Upper lobe of left lung (tissue), 6 donors: Measurements from ENCODE around the gene WARS2. TPM values are rescaled to one million over a fixed set of nuclear protein-coding genes. Genes with fewer than 3 reads are reported as not detected.

Source experiments
- ATAC-seq, 2 donors: fragments of 200-7000 bp; cut with Tn5 transposase; one replicate each; pipeline ENCODE4 v1.9.1; 2022; ENCODE audit warnings: mild to moderate bottlenecking in 2 of 2, moderate library complexity in 2 of 2; ENCODE audit not compliant: low FRiP score in 2 of 2
- DNase-seq, 2 donors: peaks; one replicate each; pipeline ENCODE4 v3.0.0-alpha.2; 2019 to 2020
- H3K27ac ChIP-seq, 4 donors: fragments of 200-600 bp; sonication (generic); one replicate each; pipeline ENCODE4 v1.5.1; 2016 to 2019
- H3K27me3 ChIP-seq, 4 donors: fragments of 200-600 bp; sonication (generic); one replicate each; pipeline ENCODE4 v1.5.1; 2017 to 2019
- H3K36me3 ChIP-seq, 4 donors: fragments of 200-600 bp; sonication (generic); one replicate each; pipeline ENCODE4 v1.5.1; 2016 to 2019
- H3K4me1 ChIP-seq, 4 donors: fragments of 200-600 bp; sonication (generic); one replicate each; pipeline ENCODE4 v1.5.1; 2018 to 2019
- H3K4me3 ChIP-seq, 4 donors: fragments of 200-600 bp; sonication (generic); one replicate each; pipeline ENCODE4 v1.5.1; 2017 to 2019; ENCODE audit warnings: mild to moderate bottlenecking in 2 of 4, moderate library complexity in 1 of 4
- H3K9me3 ChIP-seq, 4 donors: fragments of 200-600 bp; sonication (generic); one replicate each; pipeline ENCODE4 v1.5.1; 2018 to 2019
- EP300 ChIP-seq, 4 donors: sonication (generic); formaldehyde crosslinking; IDR thresholded peaks; one replicate each; pipeline ENCODE4 v1.5.1; 2017; ENCODE audit warnings: antibody characterized with exemption in 4 of 4, control low read depth in 2 of 4
- POLR2A ChIP-seq, 4 donors: fragments of 450-650 bp; IDR thresholded peaks; one replicate each; pipeline ENCODE4 v1.5.1; 2016 to 2017; ENCODE audit warnings: antibody characterized with exemption in 4 of 4, mild to moderate bottlenecking in 2 of 4
- POLR2AphosphoS5 ChIP-seq, 2 donors: sonication (generic); formaldehyde crosslinking; IDR thresholded peaks; one replicate each; pipeline ENCODE4 v1.5.1; 2017; ENCODE audit warnings: antibody characterized with exemption in 2 of 2
- WGBS, 2 donors: methylation state at CpG; one replicate each; pipeline ENCODE4 v1.1.5; 2017 to 2018; 5-methylcytosine and 5-hydroxymethylcytosine counted together
- total RNA-seq, 6 donors: library from RNA; depleted of rRNA in 4 of 6; stranded (reverse); fragments of >200 nt in 4 of 6; gene quantifications; one replicate each; pipeline versions ENCODE4 v1.1.0 to v1.2.1, GENCODE V29; 2016 to 2021
- TF ChIP-seq, protein P1 (sequence below), 6 experiments: fragments of 450-650 bp in 4 of 6; fragments of 200-600 bp in 2 of 6; sonication (generic) in 2 of 6; IDR thresholded peaks; one replicate each; pipeline ENCODE4 v1.5.1; 2016 to 2019; ENCODE audit warnings: antibody characterized with exemption in 6 of 6
- donor health status: DM: no; HTN: no; CAD: no; lungs with moderate emphysema.
- donor health status: DM: no; HTN: yes; CAD: no; lungs with severe emphysema.

Gene WARS2
- total RNA-seq, 6 donors from 2014 or later, result 6.3 to 20.5 (median 13.5) TPM

- TF ChIP-seq, protein P1, sequence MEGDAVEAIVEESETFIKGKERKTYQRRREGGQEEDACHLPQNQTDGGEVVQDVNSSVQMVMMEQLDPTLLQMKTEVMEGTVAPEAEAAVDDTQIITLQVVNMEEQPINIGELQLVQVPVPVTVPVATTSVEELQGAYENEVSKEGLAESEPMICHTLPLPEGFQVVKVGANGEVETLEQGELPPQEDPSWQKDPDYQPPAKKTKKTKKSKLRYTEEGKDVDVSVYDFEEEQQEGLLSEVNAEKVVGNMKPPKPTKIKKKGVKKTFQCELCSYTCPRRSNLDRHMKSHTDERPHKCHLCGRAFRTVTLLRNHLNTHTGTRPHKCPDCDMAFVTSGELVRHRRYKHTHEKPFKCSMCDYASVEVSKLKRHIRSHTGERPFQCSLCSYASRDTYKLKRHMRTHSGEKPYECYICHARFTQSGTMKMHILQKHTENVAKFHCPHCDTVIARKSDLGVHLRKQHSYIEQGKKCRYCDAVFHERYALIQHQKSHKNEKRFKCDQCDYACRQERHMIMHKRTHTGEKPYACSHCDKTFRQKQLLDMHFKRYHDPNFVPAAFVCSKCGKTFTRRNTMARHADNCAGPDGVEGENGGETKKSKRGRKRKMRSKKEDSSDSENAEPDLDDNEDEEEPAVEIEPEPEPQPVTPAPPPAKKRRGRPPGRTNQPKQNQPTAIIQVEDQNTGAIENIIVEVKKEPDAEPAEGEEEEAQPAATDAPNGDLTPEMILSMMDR (IDR thresholded peaks at IDR 0.05), result no peak
- TF ChIP-seq POLR2A (IDR thresholded peaks at IDR 0.05) (no peak), EP300 (IDR thresholded peaks at IDR 0.05) (no peak), POLR2AphosphoS5 (IDR thresholded peaks at IDR 0.05) (no peak)
- Histone ChIP-seq H3K36me3 (no peaks in the 10 kb centered on the region), H3K27me3 (no peaks in the 10 kb centered on the region), H3K4me1 (no peaks in the 10 kb centered on the region), H3K9me3 (no peaks in the 10 kb centered on the region), H3K27ac (no peak overlapping the region), H3K4me3 (no peak overlapping the region)
- 86 to 89% methylated on average over 4 of the region's 4 CpGs for WGBS, 2 donors
- ATAC-seq, result no peak
- DNase-seq, result no peak
These were observed 72.0 kb downstream of the WARS2 start for GRCh38 chr1:119068427-119068826.

- H3K4me3 ChIP-seq, result no peak overlapping the region
- no peaks in the 10 kb centered on the region for H3K27me3 ChIP-seq
- TF ChIP-seq POLR2A (IDR thresholded peaks at IDR 0.05) (no peak), EP300 (IDR thresholded peaks at IDR 0.05) (no peak), POLR2AphosphoS5 (IDR thresholded peaks at IDR 0.05) (no peak)
- TF ChIP-seq, protein P1 (IDR thresholded peaks at IDR 0.05), result no peak
- H3K9me3 ChIP-seq, result no peaks in the 10 kb centered on the region
- no peak for DNase-seq
- no peaks in the 10 kb centered on the region for H3K4me1 ChIP-seq
- no peak overlapping the region for H3K27ac ChIP-seq
- H3K36me3 ChIP-seq, result no peaks in the 10 kb centered on the region
- ATAC-seq, result no peak
These were observed 78.8 kb downstream of the WARS2 start for GRCh38 chr1:119061700-119062099.

GRCh38 chr1:119055568-119055967 lies 84.9 kb downstream of the WARS2 start:
- Histone ChIP-seq H3K9me3 (no peaks in the 10 kb centered on the region), H3K27me3 (no peaks in the 10 kb centered on the region), H3K27ac (no peak overlapping the region), H3K4me1 (no peaks in the 10 kb centered on the region), H3K4me3 (no peak overlapping the region), H3K36me3 (no peaks in the 10 kb centered on the region)
- 96 to 100% methylated on average over 2 of the region's 2 CpGs for WGBS, 2 donors
- DNase-seq, result no peak
- TF ChIP-seq, protein P1 (IDR thresholded peaks at IDR 0.05), result no peak
- ATAC-seq, result no peak

DNA sequence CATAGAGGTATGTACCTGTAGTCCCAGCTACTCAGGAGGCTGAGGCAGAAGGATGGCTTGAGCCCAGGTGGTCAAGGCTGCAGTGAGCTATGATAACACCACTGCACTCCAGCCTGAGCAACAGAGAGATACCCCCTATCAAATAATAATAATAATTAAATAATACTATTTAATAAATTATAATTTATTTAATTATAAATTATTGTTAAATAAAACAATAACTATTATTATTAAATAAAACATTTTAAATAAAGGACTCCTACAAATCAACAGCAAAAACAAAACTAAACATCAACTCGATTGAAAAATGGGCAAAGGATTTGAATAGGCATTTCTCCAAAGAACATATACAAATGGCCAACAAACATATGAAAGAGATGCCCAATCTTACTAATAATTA lies 86.5 kb downstream of the WARS2 start:
- WGBS, 2 donors, result 98 to 100% methylated on average over 1 of the region's 1 CpG
- ATAC-seq, result no peak
- Histone ChIP-seq H3K36me3 (no peaks in the 10 kb centered on the region), H3K27ac (no peak overlapping the region), H3K4me1 (no peaks in the 10 kb centered on the region), H3K27me3 (no peaks in the 10 kb centered on the region), H3K4me3 (no peak overlapping the region), H3K9me3 (no peaks in the 10 kb centered on the region)
- no peak for TF ChIP-seq POLR2AphosphoS5 (IDR thresholded peaks at IDR 0.05)
- no peak for TF ChIP-seq POLR2A (IDR thresholded peaks at IDR 0.05)
- TF ChIP-seq, protein P1 (IDR thresholded peaks at IDR 0.05), result no peak
- TF ChIP-seq EP300 (IDR thresholded peaks at IDR 0.05), result no peak
- DNase-seq, result no peak

DNA sequence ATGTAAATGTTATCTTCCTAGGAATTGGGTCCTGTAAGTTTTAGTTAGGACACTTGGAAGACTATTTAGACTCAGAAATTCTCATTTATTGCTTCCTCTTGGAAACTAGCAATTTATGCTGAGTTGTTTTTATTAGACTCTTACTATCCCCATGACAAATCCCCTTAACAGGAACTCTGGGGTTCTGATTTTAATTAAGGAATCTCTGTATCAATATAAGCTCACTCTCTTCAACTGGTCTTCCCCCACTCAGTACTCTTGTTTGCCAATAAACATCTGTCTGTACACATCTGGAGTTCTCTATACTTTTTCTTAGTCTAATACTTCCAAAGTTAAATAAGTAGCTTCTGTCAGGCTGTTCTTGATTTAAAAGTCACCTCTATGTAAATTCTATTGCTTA lies 88.2 kb downstream of the WARS2 start:
- Histone ChIP-seq H3K4me3 (no peak overlapping the region), H3K36me3 (no peaks in the 10 kb centered on the region), H3K27ac (no peak overlapping the region), H3K9me3 (no peaks in the 10 kb centered on the region), H3K4me1 (no peaks in the 10 kb centered on the region), H3K27me3 (no peaks in the 10 kb centered on the region)
- ATAC-seq, result no peak
- DNase-seq, result no peak
- TF ChIP-seq POLR2AphosphoS5 (IDR thresholded peaks at IDR 0.05) (no peak), EP300 (IDR thresholded peaks at IDR 0.05) (no peak), POLR2A (IDR thresholded peaks at IDR 0.05) (no peak)
- TF ChIP-seq, protein P1 (IDR thresholded peaks at IDR 0.05), result no peak
